HFFc6 (cell line): Measurements from ENCODE around the gene CD46. TPM values are rescaled to one million over a fixed set of nuclear protein-coding genes. Genes with fewer than 3 reads are reported as not detected.
A peak's percentile ranks its signal among the peaks of the same experiment; 100 is the strongest.

Experiments
- DNase-seq: peaks from one replicate; pipeline ENCODE4 v3.0.0-alpha.2; 2018
- H3K27ac Mint-ChIP-seq: 2 replicates; pipeline ENCODE4 v1.8.0; 2020; ENCODE audit warnings: mild to moderate bottlenecking, mixed read lengths
- H3K27me3 Mint-ChIP-seq: 2 replicates; pipeline ENCODE4 v1.8.0; 2021; ENCODE audit warnings: mild to moderate bottlenecking, moderate library complexity, mixed read lengths; ENCODE audit not compliant: insufficient read depth
- H3K36me3 Mint-ChIP-seq: 2 replicates; pipeline ENCODE4 v1.8.0; 2021; ENCODE audit warnings: low read depth, mixed read lengths
- H3K4me1 Mint-ChIP-seq: 2 replicates; pipeline ENCODE4 v1.8.0; 2020; ENCODE audit warnings: low read depth, mixed read lengths
- H3K4me3 Mint-ChIP-seq: 2 replicates; pipeline ENCODE4 v1.8.0; 2020; ENCODE audit warnings: mild to moderate bottlenecking, moderate library complexity, mixed read lengths
- H3K9me3 Mint-ChIP-seq: 2 replicates; pipeline ENCODE4 v1.8.0; 2020; ENCODE audit warnings: mild to moderate bottlenecking, mixed read lengths
- CTCF ChIP-seq: fragments of 200-600 bp; sonication (generic); IDR thresholded peaks from 2 replicates; pipeline ENCODE4 v1.5.0; 2021; ENCODE audit warnings: antibody characterized with exemption, mild to moderate bottlenecking
- total RNA-seq, 6 experiments: library from RNA; stranded (reverse); fragmentation: NEBNext Ultra II Directional; extraction: Animal tissue kit (Norgen Biotek cat#: 25700); gene quantifications; 2 replicates in 1 of 6; 3 replicates in 5 of 6; pipeline ENCODE4 v1.2.3, GENCODE V29; 2021

CD46 gene
- total RNA-seq, 6 experiments from 2014 or later, result 134 to 152 (median 142) TPM

- Mint-ChIP-seq H3K27ac (no peak overlapping the region), H3K4me1 (peaks cover 63% of the 10 kb centered on the region), H3K36me3 (peaks cover 5% of the 10 kb centered on the region; the same call in 1 of the 2 replicates), H3K27me3 (no peaks in the 10 kb centered on the region; the same call in 1 of the 2 replicates), H3K4me3 (peak overlapping the region; percentile 99), H3K9me3 (no peaks in the 10 kb centered on the region)
- DNase-seq, result no peak
- no peak for TF ChIP-seq CTCF
Observed at GRCh38 chr1:207754011-207754410, 2.2 kb downstream of the CD46 start.

- no peak for TF ChIP-seq CTCF
- H3K4me3 Mint-ChIP-seq, result no peak overlapping the region
- no peaks in the 10 kb centered on the region; the same call in 1 of the 2 replicates for H3K27me3 Mint-ChIP-seq
- peaks cover 5% of the 10 kb centered on the region; the same call in 1 of the 2 replicates for H3K36me3 Mint-ChIP-seq
- no peaks in the 10 kb centered on the region for H3K9me3 Mint-ChIP-seq
- no peak overlapping the region for H3K27ac Mint-ChIP-seq
- H3K4me1 Mint-ChIP-seq, result peaks cover 60% of the 10 kb centered on the region
- no peak for DNase-seq
Observed at GRCh38 chr1:207754974-207755700, 3.3 kb downstream of the CD46 start.

GRCh38 chr1:207755846-207756693 is 4.2 kb downstream of the CD46 start:
- peak overlapping the region; percentile 24; the same call in 1 of the 2 replicates for H3K27ac Mint-ChIP-seq
- no peak for DNase-seq
- no peak overlapping the region for H3K4me3 Mint-ChIP-seq
- H3K36me3 Mint-ChIP-seq, result peaks cover 10% of the 10 kb centered on the region
- H3K9me3 Mint-ChIP-seq, result no peaks in the 10 kb centered on the region
- no peaks in the 10 kb centered on the region; the same call in 1 of the 2 replicates for H3K27me3 Mint-ChIP-seq
- no peak for TF ChIP-seq CTCF
- peaks cover 51% of the 10 kb centered on the region for H3K4me1 Mint-ChIP-seq

- Mint-ChIP-seq H3K27me3 (no peaks in the 10 kb centered on the region), H3K9me3 (no peaks in the 10 kb centered on the region), H3K4me1 (no peaks in the 10 kb centered on the region), H3K27ac (no peak overlapping the region), H3K36me3 (peaks cover 39% of the 10 kb centered on the region), H3K4me3 (no peak overlapping the region)
- TF ChIP-seq CTCF, result no peak
- no peak for DNase-seq
Observed at GRCh38 chr1:207762622-207763021, 10.8 kb downstream of the CD46 start.

GRCh38 chr1:207763091-207763490 is 11.2 kb downstream of the CD46 start:
- DNase-seq, result no peak
- no peaks in the 10 kb centered on the region for H3K9me3 Mint-ChIP-seq
- H3K27me3 Mint-ChIP-seq, result no peaks in the 10 kb centered on the region

More at GRCh38 chr1:207763091-207763490, 11.2 kb downstream of the CD46 start:
- no peak for TF ChIP-seq CTCF
- Mint-ChIP-seq H3K4me1 (no peaks in the 10 kb centered on the region), H3K4me3 (no peak overlapping the region), H3K36me3 (peaks cover 39% of the 10 kb centered on the region), H3K27ac (no peak overlapping the region)
